ENCODE measurements around the gene ATP8B2. TPM values are rescaled to one million over a fixed set of nuclear protein-coding genes. Genes with fewer than 3 reads are reported as not detected.
"Not testable (repeated sequence)": the region's sequence is repeated elsewhere in the genome, so short reads cannot be mapped to it uniquely, and the experiment has no call there.

Gene ATP8B2
- polyA plus RNA-seq, 3 donors = 6.4 to 22.7 (median 14.5) TPM

DNA sequence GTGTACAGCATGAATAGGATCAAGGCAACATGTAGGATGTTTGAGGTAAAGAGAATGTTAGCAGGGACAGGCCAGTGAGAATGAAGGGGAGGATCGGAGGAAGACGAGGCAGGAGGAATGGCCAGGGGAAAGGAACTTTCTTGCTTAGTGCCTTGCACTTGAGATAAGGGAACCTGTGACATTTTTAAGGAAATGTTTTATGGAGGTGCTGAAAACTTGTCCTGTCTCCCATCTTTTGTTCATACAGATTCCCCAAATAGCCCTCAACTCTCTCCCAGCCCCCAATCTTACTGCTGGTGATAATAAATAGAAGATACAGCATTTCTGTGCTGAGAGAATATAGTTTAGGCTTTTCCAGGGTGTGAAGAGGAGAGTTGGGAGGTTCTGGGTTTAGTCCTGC is 13.6 kb downstream of the ATP8B2 start:
- H3K27ac ChIP-seq (ENCODE audit: low read depth, low read length) = no peak overlapping the region
- 85 to 100% (median 96%) methylated on average over 2 of the region's 2 CpGs for WGBS, 3 donors

DNA sequence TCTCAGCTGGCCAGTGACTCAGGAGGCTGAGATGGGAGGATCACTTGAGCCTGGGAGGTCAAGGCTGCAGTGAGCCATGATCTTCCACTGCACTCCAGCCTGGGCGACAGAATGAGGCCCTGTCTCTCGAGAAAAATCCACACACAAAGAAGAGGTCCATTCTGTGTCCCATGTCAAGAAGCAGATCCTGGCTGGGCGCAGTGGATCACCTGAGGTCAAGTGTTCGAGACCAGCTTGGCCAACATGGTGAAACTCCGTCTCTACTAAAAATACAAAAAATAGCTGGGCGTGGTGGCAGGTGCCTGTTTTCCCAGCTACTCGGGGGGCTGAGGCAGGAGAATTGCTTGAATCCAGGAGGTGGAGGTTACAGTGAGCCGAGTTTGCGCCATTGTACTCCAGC is 16.0 kb downstream of the ATP8B2 start:
- not testable (repeated sequence) for H3K27ac ChIP-seq (ENCODE audit: low read depth, low read length)

DNA sequence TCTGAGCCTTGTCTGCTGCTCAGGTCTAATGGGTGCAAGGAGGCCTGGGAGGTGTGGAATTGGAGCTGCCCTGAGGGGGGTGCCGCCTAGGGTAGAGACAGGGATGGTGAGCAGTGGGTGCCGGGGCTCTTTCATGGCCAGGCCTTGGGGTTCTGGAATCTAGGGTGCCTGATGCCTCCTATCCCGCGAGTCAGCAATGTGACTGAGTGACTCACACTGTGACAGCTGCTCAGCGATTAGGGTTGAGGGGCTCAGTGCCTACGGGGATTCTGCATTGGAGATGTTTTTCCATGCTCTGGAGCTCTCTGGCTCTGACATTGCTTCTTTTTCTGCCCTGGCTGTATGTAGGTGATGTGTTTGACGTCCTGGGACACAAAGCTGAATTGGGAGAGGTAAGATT is 16.8 kb downstream of the ATP8B2 start:
- H3K27ac ChIP-seq (ENCODE audit: low read depth, low read length) = no peak overlapping the region
- WGBS, 3 donors = 91 to 93% (median 93%) methylated on average over 7 of the region's 7 CpGs

More for the DNA sequence above, 16.0 kb downstream of the ATP8B2 start:
- 88 to 97% (median 96%) methylated on average over 9 of the region's 9 CpGs for WGBS, 3 donors

DNA sequence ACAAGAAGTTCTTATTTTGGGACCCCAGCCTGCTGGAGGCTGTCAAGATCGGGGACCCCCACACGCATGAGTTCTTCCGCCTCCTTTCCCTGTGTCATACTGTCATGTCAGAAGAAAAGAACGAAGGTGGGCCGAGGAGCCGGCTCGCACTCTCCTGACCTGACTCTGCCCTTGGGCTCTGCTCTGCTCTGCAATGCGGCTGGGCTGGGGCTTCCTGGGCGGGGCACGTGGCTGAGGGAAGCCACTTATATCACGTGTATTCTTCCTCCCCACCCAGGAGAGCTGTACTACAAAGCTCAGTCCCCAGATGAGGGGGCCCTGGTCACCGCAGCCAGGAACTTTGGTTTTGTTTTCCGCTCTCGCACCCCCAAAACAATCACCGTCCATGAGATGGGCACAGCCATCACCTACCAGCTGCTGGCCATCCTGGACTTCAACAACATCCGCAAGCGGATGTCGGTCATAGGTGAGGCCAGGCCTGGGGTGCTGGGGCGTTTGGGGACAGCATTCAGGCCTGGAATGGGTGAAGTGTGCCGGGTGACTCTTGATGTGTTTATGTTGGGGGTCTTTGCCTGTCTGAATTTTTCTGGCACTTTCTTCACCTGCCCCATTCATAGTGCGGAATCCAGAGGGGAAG is 17.6 kb downstream of the ATP8B2 start:
- 65 to 85% (median 65%) methylated on average over 21 of the region's 21 CpGs for WGBS, 3 donors
- H3K27ac ChIP-seq (ENCODE audit: low read depth, low read length) = no peak overlapping the region

DNA sequence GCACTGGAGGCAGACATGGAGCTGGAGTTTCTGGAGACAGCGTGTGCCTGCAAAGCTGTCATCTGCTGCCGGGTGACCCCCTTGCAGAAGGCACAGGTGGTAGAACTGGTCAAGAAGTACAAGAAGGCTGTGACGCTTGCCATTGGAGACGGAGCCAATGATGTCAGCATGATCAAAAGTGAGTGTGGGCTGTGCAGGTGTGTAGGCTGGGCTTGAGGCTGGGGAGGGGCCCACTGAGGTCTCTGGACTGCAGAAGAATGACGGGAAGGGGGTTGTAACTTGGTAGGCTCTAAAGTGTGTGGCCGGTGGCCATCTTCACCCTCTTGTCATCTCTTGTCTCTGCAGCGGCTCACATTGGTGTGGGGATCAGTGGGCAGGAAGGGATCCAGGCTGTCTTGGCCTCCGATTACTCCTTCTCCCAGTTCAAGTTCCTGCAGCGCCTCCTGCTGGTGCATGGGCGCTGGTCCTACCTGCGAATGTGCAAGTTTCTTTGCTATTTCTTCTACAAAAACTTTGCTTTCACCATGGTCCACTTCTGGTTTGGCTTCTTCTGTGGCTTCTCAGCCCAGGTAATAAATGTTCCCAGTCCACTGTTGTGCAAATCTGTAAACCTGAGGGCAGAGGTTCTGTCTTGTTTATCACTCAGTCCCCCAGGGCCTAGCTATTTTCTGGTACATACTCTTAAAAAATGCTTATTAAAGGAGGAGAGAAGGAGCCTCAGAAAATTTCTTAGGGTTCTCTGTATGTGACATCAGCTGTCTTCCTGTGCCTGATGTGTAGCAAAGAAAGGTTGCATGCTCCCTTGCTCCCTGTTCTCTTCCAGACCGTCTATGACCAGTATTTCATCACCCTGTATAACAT is 19.9 kb downstream of the ATP8B2 start:
- no peak overlapping the region for H3K27ac ChIP-seq (ENCODE audit: low read depth, low read length)
- WGBS, 3 donors = 79 to 84% (median 84%) methylated on average over 12 of the region's 12 CpGs

DNA sequence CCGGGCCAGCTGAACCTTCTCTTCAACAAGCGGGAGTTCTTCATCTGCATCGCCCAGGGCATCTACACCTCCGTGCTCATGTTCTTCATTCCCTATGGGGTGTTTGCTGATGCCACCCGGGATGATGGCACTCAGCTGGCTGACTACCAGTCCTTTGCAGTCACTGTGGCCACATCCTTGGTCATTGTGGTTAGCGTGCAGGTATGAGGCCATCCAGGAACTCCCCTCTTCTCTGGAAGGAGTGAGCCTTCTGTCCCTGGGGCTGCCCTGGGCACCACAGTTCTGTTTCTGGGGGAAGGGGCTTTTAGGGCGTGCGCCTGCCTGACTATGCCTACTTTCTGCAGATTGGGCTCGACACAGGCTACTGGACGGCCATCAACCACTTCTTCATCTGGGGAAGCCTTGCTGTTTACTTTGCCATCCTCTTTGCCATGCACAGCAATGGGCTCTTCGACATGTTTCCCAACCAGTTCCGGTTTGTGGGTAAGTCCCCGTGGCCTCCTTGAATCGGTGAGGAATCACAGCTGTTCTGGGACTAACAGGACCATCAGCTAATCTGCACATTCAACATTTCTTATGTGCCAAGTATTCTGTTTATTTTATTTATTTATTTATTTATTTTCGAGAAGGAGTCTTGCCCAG is 21.1 kb downstream of the ATP8B2 start:
- H3K27ac ChIP-seq (ENCODE audit: low read depth, low read length) = no peak overlapping the region
- WGBS, 3 donors = 79 to 92% (median 85%) methylated on average over 15 of the region's 15 CpGs

DNA sequence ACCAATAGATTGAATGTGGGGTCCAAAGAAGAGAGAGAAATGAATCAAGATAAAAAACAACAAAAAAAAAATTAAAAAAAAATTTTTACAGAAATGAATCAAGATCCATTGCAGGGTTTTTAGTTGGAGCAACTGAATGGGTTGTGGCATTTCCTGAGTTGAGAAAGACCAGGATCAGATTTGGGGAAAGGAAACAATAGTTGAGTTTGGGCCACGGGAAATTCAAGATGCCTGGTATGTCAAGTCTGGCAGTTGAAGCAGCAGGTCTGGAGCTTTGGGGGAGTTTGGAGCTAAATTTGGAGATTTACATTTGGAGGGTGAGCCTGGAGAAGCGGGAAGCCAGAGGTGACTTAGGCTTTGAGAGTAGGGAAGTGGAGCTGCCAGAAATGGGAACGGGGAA is 22.6 kb downstream of the ATP8B2 start:
- H3K27ac ChIP-seq (ENCODE audit: low read depth, low read length) = no peak overlapping the region
- 73 to 90% (median 84%) methylated on average over 3 of the region's 3 CpGs for WGBS, 3 donors

DNA sequence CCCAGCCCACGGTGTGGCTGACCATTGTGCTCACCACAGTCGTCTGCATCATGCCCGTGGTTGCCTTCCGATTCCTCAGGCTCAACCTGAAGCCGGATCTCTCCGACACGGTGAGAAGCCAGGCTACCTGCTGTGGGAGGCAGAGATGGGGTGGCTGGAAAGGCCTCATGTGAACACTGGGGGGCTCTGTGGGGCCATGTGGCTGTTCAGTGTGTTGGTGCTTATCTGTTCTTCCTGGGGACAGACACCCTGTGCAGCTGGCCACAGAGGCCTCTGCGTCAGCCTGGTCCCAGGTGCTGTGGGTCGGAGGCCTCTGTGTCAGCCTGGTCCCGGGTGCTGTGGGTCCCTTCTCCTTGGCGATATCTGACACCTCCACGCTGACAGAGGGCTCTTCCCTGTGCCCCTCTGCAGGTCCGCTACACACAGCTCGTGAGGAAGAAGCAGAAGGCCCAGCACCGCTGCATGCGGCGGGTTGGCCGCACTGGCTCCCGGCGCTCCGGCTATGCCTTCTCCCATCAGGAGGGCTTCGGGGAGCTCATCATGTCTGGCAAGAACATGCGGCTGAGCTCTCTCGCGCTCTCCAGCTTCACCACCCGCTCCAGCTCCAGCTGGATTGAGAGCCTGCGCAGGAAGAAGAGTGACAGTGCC is 23.2 kb downstream of the ATP8B2 start:
- 94 to 95% (median 94%) methylated on average over 26 to 27 of the region's 27 CpGs for WGBS, 3 donors
- H3K27ac ChIP-seq (ENCODE audit: low read depth, low read length) = no peak overlapping the region

DNA sequence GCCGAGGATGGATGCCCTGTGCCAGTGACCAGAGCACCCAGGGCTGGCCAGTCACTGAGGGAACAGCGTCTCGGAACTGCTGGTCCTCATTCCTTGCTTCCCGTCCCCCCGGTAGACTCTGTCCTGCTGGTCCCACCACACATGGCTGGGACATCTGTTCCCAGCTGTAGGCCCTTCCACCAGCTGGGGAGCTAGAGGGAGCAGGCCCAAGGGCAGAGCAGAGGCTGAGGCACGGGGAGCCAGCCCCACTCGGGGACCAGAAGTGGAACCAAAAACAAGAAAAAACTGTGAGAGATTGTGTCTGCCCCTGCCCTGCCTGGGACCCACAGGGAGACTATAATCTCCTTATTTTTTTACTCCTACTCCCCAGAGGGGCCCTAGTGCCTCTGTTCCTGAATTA is 23.8 kb downstream of the ATP8B2 start:
- H3K27ac ChIP-seq (ENCODE audit: low read depth, low read length) = no peak overlapping the region
- WGBS, 3 donors = 81 to 92% (median 83%) methylated on average over 7 of the region's 7 CpGs

DNA sequence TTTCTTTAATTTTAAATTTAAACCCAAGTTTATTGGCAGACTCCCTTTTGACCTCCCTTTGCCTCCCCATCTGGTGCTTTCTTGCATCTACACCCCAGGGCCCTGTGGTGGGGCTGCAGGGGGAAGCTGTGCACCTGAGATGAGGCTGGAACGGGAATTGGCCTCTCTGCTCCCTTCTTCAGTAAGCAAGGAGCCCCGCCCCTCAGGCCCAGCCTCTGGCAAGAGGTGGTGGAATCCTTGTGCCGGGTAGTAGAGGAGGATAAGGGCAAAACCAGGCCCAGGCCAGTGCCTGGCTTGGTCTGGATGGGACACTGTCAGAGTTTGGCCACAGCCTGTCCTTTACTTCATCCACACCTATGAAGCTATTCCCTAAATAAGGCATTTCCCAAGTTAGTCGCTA is 25.1 kb downstream of the ATP8B2 start:
- WGBS, 3 donors = 75 to 78% (median 77%) methylated on average over 4 of the region's 4 CpGs
- no peak overlapping the region for H3K27ac ChIP-seq (ENCODE audit: low read depth, low read length)

DNA sequence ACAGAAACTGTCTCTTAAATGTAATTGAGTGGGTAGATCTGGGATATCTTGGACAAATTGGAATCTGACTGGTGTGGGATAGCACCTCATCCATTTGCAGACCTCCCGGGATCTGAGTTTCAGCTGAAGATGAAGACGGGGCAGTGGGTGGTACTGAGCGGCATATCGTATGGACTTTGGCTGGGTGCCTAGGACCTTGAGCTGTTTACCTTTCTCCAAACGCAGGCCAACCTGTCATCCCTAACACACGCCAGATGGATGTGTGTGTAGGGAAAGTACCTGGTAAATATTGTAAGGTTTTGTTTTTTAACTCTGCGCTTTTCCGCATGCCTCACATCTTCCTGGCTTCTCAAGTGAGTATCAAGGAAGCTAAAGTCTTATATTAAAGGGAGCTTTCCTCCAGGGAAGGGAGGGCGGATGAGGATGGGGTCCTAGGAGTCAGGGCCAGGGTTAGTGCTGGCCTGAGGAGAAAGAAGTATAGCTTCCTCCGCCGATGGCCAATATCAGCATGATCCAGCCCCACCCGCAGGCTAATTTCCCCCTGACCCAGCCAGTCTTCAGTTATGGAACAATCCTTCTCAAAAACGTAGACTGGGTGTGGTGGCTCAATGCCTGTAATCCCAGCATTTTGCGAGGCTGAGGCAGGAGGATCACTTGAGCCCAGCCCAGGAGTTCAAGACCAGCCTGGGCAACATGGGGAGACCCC is 26.2 kb downstream of the ATP8B2 start:
- WGBS, 3 donors = 41 to 72% (median 70%) methylated on average over 14 of the region's 14 CpGs
- H3K27ac ChIP-seq (ENCODE audit: low read depth, low read length) = no peak overlapping the region

DNA sequence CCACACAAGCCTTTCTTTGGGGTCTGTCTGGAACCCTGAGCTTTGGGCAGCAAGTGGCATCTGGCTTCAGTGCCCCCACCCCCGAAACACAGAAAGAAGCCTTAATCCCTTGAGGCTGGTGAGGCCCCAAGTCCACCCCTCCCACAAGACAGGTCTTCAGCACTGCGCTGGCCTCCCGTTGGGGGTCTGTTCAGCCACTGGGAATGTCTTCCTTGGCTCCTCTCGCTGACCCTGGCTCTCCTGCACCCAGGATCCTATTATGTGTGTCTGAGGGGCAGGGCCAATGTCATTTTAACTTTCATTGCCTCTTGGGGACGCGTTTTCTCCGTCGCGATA is 26.9 kb downstream of the ATP8B2 start:
- no peak overlapping the region for H3K27ac ChIP-seq (ENCODE audit: low read depth, low read length)
- WGBS, 3 donors = 17 to 23% (median 19%) methylated on average over 9 of the region's 9 CpGs

DNA sequence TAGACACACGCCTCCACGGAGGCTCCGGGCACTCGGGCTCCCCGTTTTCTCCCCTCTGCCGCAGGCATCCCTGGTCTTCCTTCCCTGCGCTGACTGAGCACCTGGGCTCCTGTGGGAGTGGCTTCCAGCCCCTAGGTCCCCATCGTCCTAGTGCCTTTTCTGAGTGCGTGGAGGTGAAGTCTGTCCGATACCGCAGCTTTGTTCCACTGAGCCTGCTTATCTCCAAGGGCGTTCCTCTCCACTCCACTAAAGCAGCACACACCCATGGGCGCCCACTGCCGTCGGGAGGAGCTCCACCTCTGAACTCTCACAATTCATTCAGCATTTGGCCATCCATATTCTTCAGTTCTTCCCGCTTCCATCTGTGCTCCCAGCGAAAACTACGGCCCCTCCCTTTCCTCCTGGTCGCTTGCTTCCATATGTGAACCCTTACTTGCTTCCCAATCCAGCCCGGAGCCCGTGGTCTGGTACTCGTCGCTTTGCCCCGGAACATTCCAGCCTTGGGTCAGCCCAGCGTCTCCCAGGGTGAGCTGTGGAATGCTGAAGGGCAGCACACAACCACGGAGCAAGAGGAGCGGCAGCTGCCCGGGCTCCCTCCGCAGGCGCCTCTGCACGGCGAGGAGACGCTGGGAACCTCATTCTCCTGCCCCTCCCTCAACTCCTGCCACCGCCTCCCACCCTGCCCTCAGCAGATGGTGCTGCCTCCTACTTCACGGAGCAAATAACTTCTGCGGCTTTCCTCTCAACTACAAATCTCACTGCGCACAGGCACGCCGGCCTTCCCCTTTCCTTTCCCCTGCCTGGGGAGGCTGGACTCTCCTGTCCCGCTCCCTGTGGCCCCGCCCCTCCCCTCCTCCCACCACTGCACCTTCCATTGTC is 27.5 kb downstream of the ATP8B2 start:
- H3K27ac ChIP-seq (ENCODE audit: low read depth, low read length) = no peak overlapping the region
- WGBS, 3 donors = 1% methylated on average over 41 of the region's 41 CpGs

DNA sequence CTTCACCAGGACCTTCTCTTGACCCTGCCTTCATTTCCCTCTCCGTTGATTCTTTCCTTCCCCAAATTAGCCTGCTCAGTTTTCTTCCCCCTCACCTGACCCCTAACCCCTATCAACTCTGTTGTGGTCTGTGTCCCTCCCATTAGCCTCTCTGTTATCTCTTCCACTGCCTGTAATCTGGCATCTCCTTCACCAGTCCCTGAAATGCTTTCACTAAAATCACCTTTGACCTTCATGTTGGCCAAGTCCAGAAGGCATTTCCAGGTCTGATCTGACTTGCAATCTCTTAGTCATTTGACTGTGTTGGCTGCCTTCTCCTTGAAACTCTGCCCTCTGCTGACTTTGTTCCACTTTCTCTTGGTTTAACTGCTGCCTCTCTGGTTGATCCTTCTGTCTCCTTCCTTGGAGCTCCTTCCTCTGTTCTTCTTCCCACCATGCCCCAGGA is 28.2 kb downstream of the ATP8B2 start:
- H3K27ac ChIP-seq (ENCODE audit: low read depth, low read length) = no peak overlapping the region
- WGBS, 3 donors = 0 to 18% (median 9%) methylated on average over 1 of the region's 1 CpG

DNA sequence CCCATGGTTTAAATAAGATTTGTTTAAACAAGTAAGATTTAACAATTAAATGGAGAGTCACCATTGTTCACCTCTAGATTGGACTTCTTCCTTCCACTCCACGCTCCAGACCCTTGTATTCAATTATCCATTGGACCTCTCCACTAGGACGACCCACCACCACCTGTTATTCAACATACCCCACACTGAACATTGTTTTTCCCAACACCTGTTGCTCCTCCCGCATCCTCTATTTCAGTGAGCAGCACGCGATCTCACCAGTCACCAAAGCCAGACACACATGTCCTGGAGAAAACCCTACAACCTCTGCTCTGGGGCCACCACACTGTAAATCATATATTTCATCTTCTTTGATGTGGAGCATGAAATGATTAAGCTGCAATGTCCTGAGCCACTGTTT is 28.6 kb downstream of the ATP8B2 start:
- H3K27ac ChIP-seq (ENCODE audit: low read depth, low read length) = no peak overlapping the region
- 67 to 93% (median 92%) methylated on average over 5 of the region's 5 CpGs for WGBS, 3 donors

DNA sequence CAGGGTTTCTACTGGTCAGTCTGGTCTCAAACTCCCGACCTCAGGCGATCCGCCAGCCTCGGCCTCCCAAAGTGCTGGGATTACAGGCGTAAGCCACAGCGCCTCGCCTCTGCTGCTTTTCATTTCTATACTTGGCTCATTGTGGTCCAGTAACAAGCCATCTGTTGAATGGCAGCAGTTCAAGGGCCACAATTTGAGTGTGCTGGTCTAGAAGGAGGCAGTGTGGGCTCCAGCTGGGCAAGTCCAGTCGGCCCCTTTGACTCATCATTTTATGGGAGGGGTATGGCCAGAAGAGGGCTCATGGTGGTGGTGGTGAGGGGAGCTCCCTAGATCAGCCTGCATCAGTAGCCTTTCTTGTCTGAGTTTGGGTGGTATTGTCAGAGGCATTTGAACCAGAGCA is 33.2 kb downstream of the ATP8B2 start:
- no peak overlapping the region for H3K27ac ChIP-seq (ENCODE audit: low read depth, low read length)
- 92 to 97% (median 95%) methylated on average over 8 of the region's 8 CpGs for WGBS, 3 donors

DNA sequence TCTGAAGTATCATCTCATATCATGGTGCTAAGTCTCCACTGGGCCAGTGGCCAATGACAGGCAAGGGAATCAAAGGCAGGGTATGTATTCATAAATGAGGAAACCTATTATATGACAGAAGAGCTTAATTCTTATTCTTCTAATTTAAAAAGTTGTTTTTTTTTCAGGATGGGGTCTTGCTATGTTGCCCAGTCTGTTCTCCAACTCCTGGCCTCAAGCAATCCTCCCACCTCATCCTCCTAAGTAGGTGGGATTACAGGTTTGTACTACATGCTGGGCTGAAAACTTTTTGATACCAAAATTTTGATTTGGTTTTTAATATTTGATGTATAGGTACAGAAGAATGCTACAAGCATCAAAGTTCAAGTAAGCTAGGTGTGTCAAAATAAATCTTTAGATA is 35.0 kb downstream of the ATP8B2 start:
- no peak overlapping the region for H3K27ac ChIP-seq (ENCODE audit: low read depth, low read length)

DNA sequence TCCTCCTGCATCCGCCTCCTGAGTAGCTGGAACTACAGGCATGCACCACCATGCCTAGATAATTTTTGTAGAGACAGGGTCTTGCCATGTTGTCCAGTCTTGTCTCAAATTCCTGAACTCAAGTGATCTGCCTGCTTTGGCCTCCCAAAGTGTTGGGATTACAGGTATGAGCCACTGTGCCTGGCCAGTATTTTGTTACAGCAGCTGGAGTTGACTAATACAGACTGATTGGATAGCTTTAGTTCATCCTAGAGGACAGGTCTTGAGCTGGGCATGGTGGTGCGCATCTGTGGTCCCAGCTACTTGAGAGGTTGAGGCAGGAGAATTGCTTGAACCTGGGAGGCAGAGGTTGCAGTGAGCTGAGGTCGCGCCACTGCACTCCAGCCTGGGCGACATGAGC is 35.6 kb downstream of the ATP8B2 start:
- WGBS, 3 donors = 85 to 98% (median 88%) methylated on average over 5 of the region's 5 CpGs
- H3K27ac ChIP-seq (ENCODE audit: low read depth, low read length) = not testable (repeated sequence)

Data from adipose tissue (tissue), 3 donors.